HEK293 (cell line): ENCODE results near the gene SLC35F6.
A peak's percentile ranks its signal among the peaks of the same experiment; 100 is the strongest.

Source experiments
- CTCF ChIA-PET: fragments of 350-600 bp; formaldehyde crosslinking; extraction: SDS; loops from one replicate; lab custom pipeline; 2021; ENCODE audit warnings: antibody characterized with exemption; lab: Yijun Ruan, JAX
- POLR2A ChIA-PET: fragments of 300-600 bp; formaldehyde crosslinking; extraction: SDS; loops from one replicate; lab custom pipeline; 2020; ENCODE audit warnings: antibody characterized with exemption, inconsistent platforms; lab: Yijun Ruan, JAX
- H3K27ac ChIP-seq: fragments of 200-500 bp; sonication (Bioruptor generic); 2 replicates; pipeline ENCODE4 v1.5.1; 2014; ENCODE audit warnings: low read depth, low read length, control low read depth, inconsistent platforms; ENCODE audit errors: extremely low read depth
- H3K36me3 ChIP-seq, 2 experiments: fragments of 200-500 bp in 1 of 2; sonication (Bioruptor generic) in 1 of 2; 1 replicate in 1 of 2; 2 replicates in 1 of 2; pipeline ENCODE4 v1.5.1; 2014 to 2017; ENCODE audit warnings: inconsistent platforms in 2 of 2, low read length in 2 of 2; ENCODE audit not compliant: control insufficient read depth in 2 of 2, insufficient read depth in 1 of 2
- H3K4me1 ChIP-seq: fragments of 200-500 bp; sonication (Bioruptor generic); 2 replicates; pipeline ENCODE4 v1.5.1; 2014; ENCODE audit warnings: mild to moderate bottlenecking, low read length, inconsistent platforms; ENCODE audit not compliant: control insufficient read depth, insufficient read depth
- H3K4me3 ChIP-seq: 2 replicates; pipeline ENCODE4 v1.5.1; 2011; ENCODE audit warnings: low read depth, mild to moderate bottlenecking, control low read depth, low read length, moderate library complexity
- H3K9me3 ChIP-seq: fragments of 200-500 bp; sonication (Bioruptor generic); 2 replicates; pipeline ENCODE4 v1.5.1; 2014; ENCODE audit warnings: low read depth, low read length, inconsistent platforms; ENCODE audit not compliant: control insufficient read depth, insufficient read depth
- HIC1 ChIP-seq: fragments of 450-650 bp; formaldehyde crosslinking; IDR thresholded peaks from 2 replicates; pipeline ENCODE4 v1.5.1; 2016; ENCODE audit warnings: missing biosample characterization, missing genetic modification characterization
- ZBTB17 ChIP-seq: fragments of 450-650 bp; formaldehyde crosslinking; IDR thresholded peaks from 2 replicates; pipeline ENCODE4 v1.5.1; 2016; ENCODE audit warnings: missing biosample characterization, missing genetic modification characterization
- ZBTB21 ChIP-seq: fragments of 450-650 bp; formaldehyde crosslinking; IDR thresholded peaks from 2 replicates; pipeline ENCODE4 v1.5.1; 2017; ENCODE audit warnings: missing biosample characterization, missing genetic modification characterization
- ZBTB7A ChIP-seq: fragments of 450-650 bp; formaldehyde crosslinking; IDR thresholded peaks from 2 replicates; pipeline ENCODE4 v1.5.1; 2016; ENCODE audit warnings: low read depth, missing biosample characterization, missing genetic modification characterization
- ZBTB8A ChIP-seq: fragments of 450-650 bp; formaldehyde crosslinking; IDR thresholded peaks from 2 replicates; pipeline ENCODE4 v1.5.1; 2016; ENCODE audit warnings: missing biosample characterization, missing genetic modification characterization
- ZFHX2 ChIP-seq: fragments of 450-650 bp; formaldehyde crosslinking; conservative IDR thresholded peaks from 2 replicates; pipeline ENCODE4 v1.5.1; 2016; ENCODE audit warnings: missing biosample characterization, missing genetic modification characterization
- ZNF121 ChIP-seq: fragments of 450-650 bp; formaldehyde crosslinking; IDR thresholded peaks from 2 replicates; pipeline ENCODE4 v1.5.1; 2016; ENCODE audit warnings: missing biosample characterization, missing genetic modification characterization
- ZNF155 ChIP-seq: fragments of 450-650 bp; formaldehyde crosslinking; IDR thresholded peaks from 2 replicates; pipeline ENCODE4 v1.5.1; 2016; ENCODE audit warnings: missing biosample characterization, missing genetic modification characterization
- ZNF184 ChIP-seq: fragments of 450-650 bp; IDR thresholded peaks from 2 replicates; pipeline ENCODE4 v1.5.1; 2018; ENCODE audit warnings: missing biosample characterization, mild to moderate bottlenecking, missing genetic modification characterization
- ZNF202 ChIP-seq: fragments of 450-650 bp; formaldehyde crosslinking; IDR thresholded peaks from 2 replicates; pipeline ENCODE4 v1.5.1; 2016; ENCODE audit warnings: missing biosample characterization, missing genetic modification characterization, borderline replicate concordance
- ZNF23 ChIP-seq: fragments of 450-650 bp; formaldehyde crosslinking; IDR thresholded peaks from 2 replicates; pipeline ENCODE4 v1.5.1; 2016; ENCODE audit warnings: missing biosample characterization, missing genetic modification characterization, borderline replicate concordance
- ZNF274 ChIP-seq, 2 experiments: fragments of 200-500 bp in 1 of 2; fragments of 450-650 bp in 1 of 2; sonication (Bioruptor generic) in 1 of 2; formaldehyde crosslinking in 1 of 2; IDR thresholded peaks; 2 replicates each; pipeline versions ENCODE4 v1.5.1 to v1.6.1; 2014 to 2016; ENCODE audit warnings: borderline replicate concordance in 1 of 2, inconsistent platforms in 1 of 2, low read length in 1 of 2, missing biosample characterization in 1 of 2, missing genetic modification characterization in 1 of 2
- ZNF335 ChIP-seq: fragments of 450-650 bp; formaldehyde crosslinking; conservative IDR thresholded peaks from 2 replicates; pipeline ENCODE4 v1.5.1; 2016; ENCODE audit warnings: missing biosample characterization, missing genetic modification characterization
- ZNF529 ChIP-seq: fragments of 450-650 bp; formaldehyde crosslinking; IDR thresholded peaks from 2 replicates; pipeline ENCODE4 v1.5.1; 2017; ENCODE audit warnings: missing genetic modification characterization, missing biosample characterization; ENCODE audit not compliant: insufficient replicate concordance
- ZNF580 ChIP-seq: fragments of 450-650 bp; formaldehyde crosslinking; IDR thresholded peaks from 2 replicates; pipeline ENCODE4 v1.5.1; 2016; ENCODE audit warnings: missing biosample characterization, missing genetic modification characterization
- ZNF639 ChIP-seq: fragments of 450-650 bp; formaldehyde crosslinking; IDR thresholded peaks from 2 replicates; pipeline ENCODE4 v1.5.1; 2016; ENCODE audit warnings: missing biosample characterization, missing genetic modification characterization
- ZNF76 ChIP-seq: fragments of 450-650 bp; formaldehyde crosslinking; IDR thresholded peaks from 2 replicates; pipeline ENCODE4; 2016; ENCODE audit warnings: low read depth, missing biosample characterization, missing genetic modification characterization, borderline replicate concordance
- ZNF776 ChIP-seq: fragments of 450-650 bp; formaldehyde crosslinking; IDR thresholded peaks from 2 replicates; pipeline ENCODE4 v1.5.0; 2017; ENCODE audit warnings: missing biosample characterization, missing genetic modification characterization, borderline replicate concordance
- TF ChIP-seq, protein P1 (sequence below): fragments of 450-650 bp; formaldehyde crosslinking; optimal IDR thresholded peaks from 2 replicates; pipeline ENCODE3; 2016; ENCODE audit warnings: missing biosample characterization, mild to moderate bottlenecking, missing genetic modification characterization
- TF ChIP-seq, protein P2 (sequence below): fragments of 450-650 bp; formaldehyde crosslinking; IDR thresholded peaks from 2 replicates; pipeline ENCODE4 v1.5.1; 2017; ENCODE audit warnings: missing biosample characterization, missing genetic modification characterization

Gene SLC35F6

DNA sequence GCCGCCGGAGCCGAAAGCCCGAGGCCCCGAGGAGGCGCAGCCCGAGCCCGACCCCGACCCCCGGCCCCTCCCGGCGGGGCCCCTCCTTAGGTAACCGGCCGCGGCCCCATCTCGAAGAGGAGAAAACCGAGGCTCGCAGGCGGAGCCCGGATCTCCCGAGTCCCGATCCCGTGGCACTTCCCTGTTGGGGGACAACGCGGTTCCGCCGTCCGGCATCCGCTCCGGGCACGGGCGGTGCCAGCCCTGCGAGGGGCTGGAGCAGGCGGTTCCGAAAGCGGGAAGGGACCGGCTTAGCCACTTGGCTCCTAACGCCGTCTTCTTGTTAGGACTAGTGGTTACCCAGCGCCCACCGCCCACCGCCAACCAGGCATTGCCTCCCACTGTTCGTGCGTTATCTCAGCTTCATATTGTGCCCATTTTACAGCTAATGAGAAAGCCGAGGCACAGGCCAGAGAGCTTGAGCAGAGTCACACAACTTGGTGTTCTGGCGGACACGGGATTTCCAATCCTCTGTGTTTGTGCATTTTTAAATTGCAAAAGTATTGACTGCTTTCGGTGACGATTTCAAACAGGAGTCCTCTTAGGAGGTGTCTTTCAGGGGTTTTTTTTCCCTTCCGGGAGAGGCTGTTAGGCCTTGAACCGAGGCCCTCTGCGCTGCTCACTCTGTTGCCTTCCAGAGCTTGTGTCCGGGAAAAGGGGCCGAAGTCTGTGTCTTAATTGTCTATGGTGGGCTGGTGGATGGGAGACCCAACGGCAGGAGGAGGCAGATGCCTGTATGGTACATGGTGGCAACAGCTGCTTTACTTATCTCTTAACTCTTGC lies 22.3 kb downstream of the SLC35F6 start:
- Histone ChIP-seq H3K36me3 (peaks cover 8 to 26% of the 10 kb centered on the region in 2 experiments), H3K9me3 (no peaks in the 10 kb centered on the region), H3K27ac (peak overlapping the region; percentile 42; the same call in 1 of the 2 replicates), H3K4me1 (no peaks in the 10 kb centered on the region), H3K4me3 (peak overlapping the region; percentile 61)
- ChIA-PET CTCF (interaction anchor here (0.9 kb wide), 1 partner anchor 136 kb away, joined by 3 read pairs; no protein-coding TSS in a partner anchor), POLR2A (interaction anchor here (1.0 kb wide), 1 partner anchor 22 kb away, joined by 3 read pairs; no protein-coding TSS in a partner anchor)
- TF ChIP-seq, protein P1, sequence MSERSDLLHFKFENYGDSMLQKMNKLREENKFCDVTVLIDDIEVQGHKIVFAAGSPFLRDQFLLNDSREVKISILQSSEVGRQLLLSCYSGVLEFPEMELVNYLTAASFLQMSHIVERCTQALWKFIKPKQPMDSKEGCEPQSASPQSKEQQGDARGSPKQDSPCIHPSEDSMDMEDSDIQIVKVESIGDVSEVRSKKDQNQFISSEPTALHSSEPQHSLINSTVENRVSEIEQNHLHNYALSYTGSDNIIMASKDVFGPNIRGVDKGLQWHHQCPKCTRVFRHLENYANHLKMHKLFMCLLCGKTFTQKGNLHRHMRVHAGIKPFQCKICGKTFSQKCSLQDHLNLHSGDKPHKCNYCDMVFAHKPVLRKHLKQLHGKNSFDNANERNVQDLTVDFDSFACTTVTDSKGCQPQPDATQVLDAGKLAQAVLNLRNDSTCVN: peak; percentile 41
- TF ChIP-seq ZBTB8A (tag by site-specific recombination) (peak; percentile 42; the same call in 1 of the 2 replicates), ZFHX2 (tag by site-specific recombination) (peak; percentile 36), ZBTB21 (tag by site-specific recombination) (no peak), ZNF155 (tag by site-specific recombination) (no peak), ZNF202 (tag by site-specific recombination) (no peak), ZNF776 (tag by site-specific recombination) (no peak), ZNF274 (IDR thresholded peaks at IDR 0.05; ENCODE audit: low read length) (no peak), ZNF274 (tag by site-specific recombination; IDR thresholded peaks at IDR 0.05; ENCODE audit: borderline replicate concordance) (no peak), ZNF121 (tag by site-specific recombination) (no peak), ZNF335 (tag by site-specific recombination) (peak; percentile 68), ZNF184 (tag by site-specific recombination) (no peak), ZBTB17 (tag by site-specific recombination) (0 out of 2 replicates have a peak, but pooled peaks have one; percentile 9), ZNF580 (tag by site-specific recombination) (no peak), ZNF23 (no peak), ZNF76 (tag by site-specific recombination) (0 out of 2 replicates have a peak, but pooled peaks have one; percentile 6), HIC1 (peak; percentile 35; the same call in 1 of the 2 replicates), ZNF639 (tag by site-specific recombination) (no peak), ZNF529 (no peak), ZBTB7A (tag by site-specific recombination) (no peak)
- TF ChIP-seq, protein P2, sequence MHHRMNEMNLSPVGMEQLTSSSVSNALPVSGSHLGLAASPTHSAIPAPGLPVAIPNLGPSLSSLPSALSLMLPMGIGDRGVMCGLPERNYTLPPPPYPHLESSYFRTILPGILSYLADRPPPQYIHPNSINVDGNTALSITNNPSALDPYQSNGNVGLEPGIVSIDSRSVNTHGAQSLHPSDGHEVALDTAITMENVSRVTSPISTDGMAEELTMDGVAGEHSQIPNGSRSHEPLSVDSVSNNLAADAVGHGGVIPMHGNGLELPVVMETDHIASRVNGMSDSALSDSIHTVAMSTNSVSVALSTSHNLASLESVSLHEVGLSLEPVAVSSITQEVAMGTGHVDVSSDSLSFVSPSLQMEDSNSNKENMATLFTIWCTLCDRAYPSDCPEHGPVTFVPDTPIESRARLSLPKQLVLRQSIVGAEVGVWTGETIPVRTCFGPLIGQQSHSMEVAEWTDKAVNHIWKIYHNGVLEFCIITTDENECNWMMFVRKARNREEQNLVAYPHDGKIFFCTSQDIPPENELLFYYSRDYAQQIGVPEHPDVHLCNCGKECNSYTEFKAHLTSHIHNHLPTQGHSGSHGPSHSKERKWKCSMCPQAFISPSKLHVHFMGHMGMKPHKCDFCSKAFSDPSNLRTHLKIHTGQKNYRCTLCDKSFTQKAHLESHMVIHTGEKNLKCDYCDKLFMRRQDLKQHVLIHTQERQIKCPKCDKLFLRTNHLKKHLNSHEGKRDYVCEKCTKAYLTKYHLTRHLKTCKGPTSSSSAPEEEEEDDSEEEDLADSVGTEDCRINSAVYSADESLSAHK (tag by site-specific recombination): no peak
